ENCODE measurements around the gene RSRP1. TPM values are rescaled to one million over a fixed set of nuclear protein-coding genes. Genes with fewer than 3 reads are reported as not detected.
"Not testable (repeated sequence)": the region's sequence is repeated elsewhere in the genome, so short reads cannot be mapped to it uniquely, and the experiment has no call there.

The RSRP1 gene
- total RNA-seq, 1 donor, result 328 TPM

- peak in 1 of 3 donors; percentile 21 for DNase-seq (ENCODE audit: low read depth in 2 of 3, low spot score in 2 of 3)
Measured at GRCh38 chr1:25259813-25260212, 12.6 kb upstream of the RSRP1 start.

GRCh38 chr1:25257196-25257595, 9.9 kb upstream of the RSRP1 start:
- no peak for DNase-seq (ENCODE audit: low read depth in 2 of 3, low spot score in 2 of 3)

GRCh38 chr1:25256578-25256965, 9.3 kb upstream of the RSRP1 start:
- no peak for DNase-seq (ENCODE audit: low read depth in 2 of 3, low spot score in 2 of 3)

GRCh38 chr1:25255706-25256577, 8.7 kb upstream of the RSRP1 start:
- DNase-seq (ENCODE audit: low read depth in 2 of 3, low spot score in 2 of 3), result no peak

- no peak for DNase-seq (ENCODE audit: low read depth in 2 of 3, low spot score in 2 of 3)
Measured at GRCh38 chr1:25253911-25254310, 6.7 kb upstream of the RSRP1 start.

DNA sequence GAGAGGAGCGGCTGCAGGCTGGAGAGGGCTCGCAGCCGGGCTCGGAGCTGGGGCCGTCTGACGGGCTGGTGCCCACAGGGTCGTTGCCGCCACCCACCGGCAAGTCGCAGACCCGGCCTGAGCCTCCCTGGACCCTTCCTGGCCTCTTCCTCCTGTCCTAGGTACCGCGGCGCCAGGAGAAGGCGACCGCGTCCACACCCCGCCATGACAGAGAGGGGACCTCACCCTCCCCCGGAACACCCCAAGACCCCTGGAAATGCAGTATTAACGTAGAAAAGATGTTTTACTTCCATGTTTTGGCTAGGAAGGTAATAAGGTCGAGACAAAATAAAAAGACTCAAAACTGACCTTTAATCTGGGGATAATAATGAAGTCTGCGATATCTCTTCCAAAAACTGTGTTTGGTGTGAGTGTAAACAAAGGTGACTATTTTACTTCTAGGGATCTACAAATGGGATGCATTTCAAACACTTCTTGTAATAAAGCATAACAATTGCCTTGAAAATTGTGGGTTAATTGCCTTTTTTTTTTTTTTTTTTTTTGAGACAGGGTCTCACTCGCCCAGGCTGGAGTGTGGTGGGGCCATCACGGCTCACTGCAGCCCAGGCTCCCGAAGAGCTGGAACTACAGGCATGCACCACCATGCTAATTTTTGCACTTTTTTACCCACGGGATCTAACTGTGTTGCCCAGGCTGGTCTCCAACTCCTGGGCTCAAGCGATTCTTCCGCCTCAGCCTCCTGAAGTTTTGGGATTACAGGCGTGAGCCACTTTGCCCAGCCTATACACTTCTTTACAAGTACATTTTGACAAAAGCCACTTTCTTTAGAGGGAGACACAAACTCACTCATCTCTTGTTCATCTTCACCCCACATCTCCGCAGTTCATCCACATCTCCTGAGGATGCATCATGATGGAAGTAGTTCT, 838 bp upstream of the RSRP1 start:
- DNase-seq (ENCODE audit: low read depth in 2 of 3, low spot score in 2 of 3), result no peak

DNA sequence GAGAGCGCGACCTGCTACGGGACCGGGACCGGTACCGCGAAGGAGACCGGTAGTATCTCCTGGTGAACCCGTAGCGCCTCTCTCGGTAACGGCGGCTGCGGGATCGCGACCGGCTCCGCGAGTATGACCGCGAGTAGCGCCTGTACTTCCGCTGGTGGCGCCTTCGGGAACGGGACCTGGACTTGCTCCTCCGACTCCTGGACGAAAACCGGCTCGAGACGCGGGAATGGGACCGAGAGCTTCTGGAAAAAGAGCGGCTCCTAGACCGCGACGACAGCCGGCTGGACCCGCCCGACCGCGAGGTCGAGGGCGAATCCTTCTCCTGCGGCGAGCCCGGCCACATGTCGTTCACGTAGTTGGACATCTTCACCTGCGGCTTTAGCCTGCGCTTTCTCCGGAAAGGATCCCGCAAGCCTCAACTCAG, 642 bp downstream of the RSRP1 start:
- no peak for DNase-seq (ENCODE audit: low read depth in 2 of 3, low spot score in 2 of 3)

- no peak for DNase-seq (ENCODE audit: low read depth in 2 of 3, low spot score in 2 of 3)
Measured at GRCh38 chr1:25245809-25246599, 1.2 kb downstream of the RSRP1 start.

- no peak for DNase-seq (ENCODE audit: low read depth in 2 of 3, low spot score in 2 of 3)
Measured at GRCh38 chr1:25245393-25245792, 1.9 kb downstream of the RSRP1 start.

- no peak for DNase-seq (ENCODE audit: low read depth in 2 of 3, low spot score in 2 of 3)
Measured at GRCh38 chr1:25243907-25244306, 3.3 kb downstream of the RSRP1 start.

GRCh38 chr1:25239681-25240541, 7.3 kb downstream of the RSRP1 start:
- peak; percentile 67 to 92 (median 89) for DNase-seq (ENCODE audit: low read depth in 2 of 3, low spot score in 2 of 3)

DNA sequence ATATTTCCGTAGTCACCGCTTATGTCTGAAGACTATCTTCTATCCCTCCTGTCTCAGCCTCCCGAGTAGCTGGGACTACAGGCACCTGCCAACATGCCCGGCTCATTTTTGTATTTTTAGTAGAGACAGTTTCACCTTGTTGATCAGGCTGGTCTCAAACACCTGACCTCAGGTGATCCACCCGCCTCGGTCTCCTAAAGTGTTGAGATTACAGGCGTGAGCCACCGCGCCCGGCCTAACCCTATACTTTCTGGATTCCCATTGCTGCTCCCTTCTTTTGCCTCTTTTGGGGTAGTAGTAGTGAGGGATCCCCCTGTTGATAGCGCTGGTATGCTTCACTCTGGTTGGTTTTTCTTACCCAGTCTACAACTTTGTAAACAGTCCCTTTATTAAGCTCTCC, 9.2 kb downstream of the RSRP1 start:
- no peak for DNase-seq (ENCODE audit: low read depth in 2 of 3, low spot score in 2 of 3)

DNA sequence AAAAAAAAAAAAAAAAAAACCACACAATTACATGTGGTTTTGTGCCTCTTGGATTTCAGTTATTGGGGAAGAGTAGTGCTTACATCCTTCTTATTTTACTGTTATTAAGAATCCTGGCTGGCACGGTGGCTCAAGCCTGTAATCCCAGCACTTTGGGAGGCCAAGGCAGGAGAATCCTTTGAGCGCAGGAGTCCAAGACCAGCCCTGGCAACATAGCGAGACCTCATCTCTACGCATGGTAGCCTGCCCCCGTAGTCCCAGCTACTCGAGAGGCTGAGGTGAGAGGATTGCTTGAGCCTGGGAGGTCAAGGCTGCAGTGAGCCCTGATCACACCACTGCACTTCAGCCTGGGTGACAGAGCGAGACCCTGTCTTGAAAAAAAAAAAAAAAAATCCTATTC, 11.0 kb downstream of the RSRP1 start:
- not testable (repeated sequence) for DNase-seq (ENCODE audit: low read depth in 2 of 3, low spot score in 2 of 3)

GRCh38 chr1:25235411-25235810, 11.8 kb downstream of the RSRP1 start:
- DNase-seq (ENCODE audit: low read depth in 2 of 3, low spot score in 2 of 3), result not testable (repeated sequence)

DNA sequence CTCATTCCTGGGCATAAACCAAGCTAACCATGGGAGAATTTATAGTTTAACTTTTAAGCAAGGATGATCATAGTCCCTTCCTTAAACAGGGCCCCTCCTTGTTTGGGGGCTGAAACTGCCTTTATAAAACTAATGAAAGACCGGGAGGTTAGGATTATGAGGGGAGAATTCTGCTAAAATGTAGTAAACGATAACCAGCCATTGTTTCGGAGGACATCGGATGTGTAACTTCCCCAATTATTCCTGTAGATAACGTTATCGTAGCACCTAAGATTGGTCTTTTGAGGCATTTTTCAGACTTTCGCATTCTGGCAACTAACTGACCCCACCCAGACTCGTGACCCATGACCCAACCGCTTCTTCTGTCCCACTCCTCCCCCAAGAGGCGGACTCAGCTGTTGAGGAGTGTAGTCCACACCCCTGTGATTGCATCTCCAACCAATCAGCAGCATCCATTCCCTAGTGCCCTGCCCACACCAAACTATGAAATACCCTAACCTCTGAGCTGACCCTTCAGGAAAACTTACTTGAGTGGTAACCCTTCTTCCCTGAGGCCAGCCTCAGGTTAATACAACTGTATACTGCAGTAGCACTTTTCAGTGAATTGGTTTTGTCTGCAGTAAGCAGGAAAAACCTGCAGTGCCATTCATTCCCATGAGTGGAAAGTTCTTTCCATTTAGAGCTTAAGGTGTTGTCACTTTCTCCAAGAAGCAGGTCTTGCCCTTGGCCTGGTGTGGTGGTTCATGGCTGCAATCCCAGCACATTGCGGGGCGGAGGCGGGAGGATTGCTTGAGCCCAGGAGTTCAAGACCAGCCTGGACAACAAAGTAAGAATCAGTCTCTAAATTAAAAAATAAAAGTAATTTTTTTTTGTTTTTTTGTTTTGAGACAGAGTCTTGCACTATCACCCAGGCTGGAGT, 14.1 kb downstream of the RSRP1 start:
- DNase-seq (ENCODE audit: low read depth in 2 of 3, low spot score in 2 of 3), result peak; percentile 26 to 87 (median 86)

DNA sequence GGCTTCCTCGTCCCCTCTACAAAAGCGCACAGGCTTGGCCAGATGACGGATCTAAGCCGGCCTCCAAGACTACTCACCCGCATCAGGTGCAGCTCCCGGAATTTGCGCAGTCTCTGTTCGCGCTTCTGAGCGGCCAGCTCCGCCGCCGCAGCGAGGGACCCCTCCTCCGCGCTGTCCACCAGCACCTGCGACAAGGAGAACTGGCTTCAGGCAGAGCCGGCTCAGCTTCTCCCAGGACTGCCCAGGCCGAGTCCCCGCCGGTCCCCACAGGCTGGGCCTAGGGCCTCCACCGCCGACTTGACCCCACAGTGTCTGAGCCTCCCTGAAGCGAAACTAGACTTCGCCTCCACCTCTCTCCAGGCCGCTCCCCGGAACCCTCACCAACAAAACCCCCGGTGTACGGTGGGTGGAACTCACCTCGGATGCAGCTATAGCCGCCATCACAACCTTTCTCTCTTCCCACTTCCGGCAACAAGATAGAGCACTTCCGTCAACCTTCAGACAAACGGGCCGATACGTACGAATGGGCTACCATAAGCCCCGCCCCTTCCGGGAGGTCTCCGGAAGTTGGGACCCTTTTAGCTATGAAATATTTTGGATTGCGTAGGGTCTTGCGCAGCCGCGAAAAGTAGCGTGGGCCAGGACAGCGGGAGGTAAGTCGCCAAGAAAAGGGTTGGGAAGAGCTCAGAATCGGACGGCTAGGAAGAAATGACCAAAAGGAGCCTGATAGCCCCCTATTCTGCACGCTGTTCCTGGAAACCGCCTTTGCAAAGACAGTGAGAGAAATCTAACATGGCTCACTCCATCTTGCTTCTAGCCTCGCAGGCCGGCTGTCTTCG, 15.0 kb downstream of the RSRP1 start, which contains the start of gene SYF2:
Gene SYF2 (minus strand): TSS at position 476 of the 839 bp plus-strand sequence. CDS start 35 bp downstream, at position 441.
- peak; percentile 74 to 97 (median 94) for DNase-seq (ENCODE audit: low read depth in 2 of 3, low spot score in 2 of 3)

GRCh38 chr1:25223471-25223870, 23.8 kb downstream of the RSRP1 start:
- DNase-seq (ENCODE audit: low read depth in 2 of 3, low spot score in 2 of 3), result no peak

GRCh38 chr1:25222606-25223005, 24.6 kb downstream of the RSRP1 start:
- no peak for DNase-seq (ENCODE audit: low read depth in 2 of 3, low spot score in 2 of 3)
